HCT116 (cell line): Measurements from ENCODE around the gene GAPDH. TPM values are rescaled to one million over a fixed set of nuclear protein-coding genes. Genes with fewer than 3 reads are reported as not detected.
A peak's percentile ranks its signal among the peaks of the same experiment; 100 is the strongest.

ENCODE experiments used
- ATAC-seq: fragments of 200-7000 bp; cut with Tn5 transposase; 2 replicates; pipeline ENCODE4 v1.9.1; 2020; ENCODE audit warnings: mild to moderate bottlenecking, moderate library complexity
- BruUV-seq: library from RNA; stranded (reverse); fragments of 400-500 nt; replicated peaks from 2 replicates; lab custom pipeline; 2021; lab: Mats Ljungman, UMichigan
- CTCF ChIA-PET: fragments of 300-600 bp; sonication (Branson Sonifier 250); formaldehyde crosslinking; loops from one replicate; lab custom pipeline; 2021; ENCODE audit warnings: antibody characterized with exemption; lab: Charles Lee
- POLR2A ChIA-PET: fragments of 300-600, 350-600 bp; sonication (Branson Sonifier 250); formaldehyde crosslinking; loops from one replicate; lab custom pipeline; 2021; ENCODE audit warnings: antibody characterized with exemption; lab: Charles Lee
- RAD21 ChIA-PET, 2 experiments: fragments of 300-600 bp; sonication (Branson Sonifier 250); formaldehyde crosslinking; loops; one replicate each; lab custom pipeline; 2023; ENCODE audit warnings: low total read pairs in 2 of 2; ENCODE audit not compliant: uncharacterized antibody in 2 of 2, unreplicated experiment in 2 of 2, low non-redundant PET in 1 of 2; lab: Charles Lee
- DNase-seq: peaks from one replicate; pipeline ENCODE4 v3.0.0-alpha.2; 2010; ENCODE audit warnings: low read depth, low spot score
- H2AFZ ChIP-seq: fragments of 200-600 bp; shearing (Covaris generic), sonication (generic); 2 replicates; pipeline ENCODE4 v1.6.1; 2017; ENCODE audit warnings: low read depth, mixed run types, mixed read lengths, antibody characterized with exemption, low read length; ENCODE audit not compliant: poor library complexity, severe bottlenecking
- H3K27ac ChIP-seq: 2 replicates; pipeline ENCODE4 v1.5.1; 2012; ENCODE audit warnings: low read depth, low read length
- H3K27me3 ChIP-seq: fragments of 200-600 bp; sonication (generic); 2 replicates; pipeline ENCODE4 v1.6.1; 2016; ENCODE audit warnings: mixed run types, low read length, mixed read lengths; ENCODE audit not compliant: insufficient read depth
- H3K36me3 ChIP-seq, 2 experiments: fragments of 200-500 bp in 1 of 2; fragments of 200-600 bp in 1 of 2; sonication (Bioruptor generic) in 1 of 2; sonication (generic) in 1 of 2; 2 replicates each; pipeline versions ENCODE4 v1.5.1 to v1.6.1; 2014 to 2016; ENCODE audit warnings: low read length in 2 of 2, inconsistent platforms in 1 of 2, mixed read lengths in 1 of 2, mixed run types in 1 of 2; ENCODE audit not compliant: insufficient read depth in 2 of 2, control insufficient read depth in 1 of 2
- H3K4me1 ChIP-seq, 2 experiments: fragments of 200-600 bp in 1 of 2; sonication (generic) in 1 of 2; 2 replicates each; pipeline versions ENCODE4 v1.5.1 to v1.6.1; 2012 to 2017; ENCODE audit warnings: low read length in 2 of 2, inconsistent platforms in 1 of 2, mild to moderate bottlenecking in 1 of 2, mixed read lengths in 1 of 2, mixed run types in 1 of 2, moderate library complexity in 1 of 2; ENCODE audit not compliant: insufficient read depth in 2 of 2, control insufficient read depth in 1 of 2
- H3K4me2 ChIP-seq: fragments of 200-600 bp; sonication (generic); 2 replicates; pipeline ENCODE4 v1.6.1; 2017; ENCODE audit warnings: mixed run types, low read length, mixed read lengths
- H3K4me3 ChIP-seq, 2 experiments: fragments of 200-600 bp in 1 of 2; sonication (generic) in 1 of 2; replicated peaks in 1 of 2; 2 replicates each; pipeline ENCODE4 v1.5.1; 2011 to 2016; ENCODE audit warnings: low read length in 2 of 2, control low read depth in 1 of 2, low read depth in 1 of 2, mild to moderate bottlenecking in 1 of 2, mixed read lengths in 1 of 2, mixed run types in 1 of 2
- H3K79me2 ChIP-seq: fragments of 200-600 bp; sonication (generic); 2 replicates; pipeline ENCODE4 v1.6.1; 2017; ENCODE audit warnings: mild to moderate bottlenecking, mixed run types, low read length, moderate library complexity, mixed read lengths; ENCODE audit not compliant: insufficient read depth
- H3K9ac ChIP-seq: fragments of 200-600 bp; sonication (generic); 2 replicates; pipeline ENCODE4 v1.6.1; 2016; ENCODE audit warnings: low read length, mixed read lengths
- H3K9me2 ChIP-seq: fragments of 200-600 bp; sonication (generic), shearing (Covaris generic); 2 replicates; pipeline ENCODE4 v1.6.1; 2017; ENCODE audit warnings: mixed run types, mild to moderate bottlenecking, moderate library complexity; ENCODE audit not compliant: insufficient read depth
- H3K9me3 ChIP-seq, 2 experiments: fragments of 200-500 bp in 1 of 2; fragments of 200-600 bp in 1 of 2; sonication (Bioruptor generic) in 1 of 2; sonication (generic) in 1 of 2; 2 replicates each; pipeline ENCODE4 v1.6.1; 2014 to 2017; ENCODE audit warnings: low read length in 2 of 2, mixed read lengths in 2 of 2, inconsistent platforms in 1 of 2, low read depth in 1 of 2, mild to moderate bottlenecking in 1 of 2, mixed run types in 1 of 2, moderate library complexity in 1 of 2; ENCODE audit not compliant: control insufficient read depth in 1 of 2, insufficient read depth in 1 of 2
- H4K20me1 ChIP-seq: fragments of 200-600 bp; sonication (generic), shearing (Covaris generic); 2 replicates; pipeline ENCODE4 v1.6.1; 2017; ENCODE audit warnings: mixed run types, mild to moderate bottlenecking, moderate library complexity; ENCODE audit not compliant: insufficient read depth
- CBX3 ChIP-seq: IDR thresholded peaks from 2 replicates; pipeline ENCODE4 v1.6.1; 2012; ENCODE audit warnings: low read depth
- CEBPB ChIP-seq: IDR thresholded peaks from 2 replicates; pipeline ENCODE4 v1.6.1; 2012; ENCODE audit warnings: low read depth
- CTCF ChIP-seq, 3 experiments: fragments of 200-600 bp in 1 of 3; sonication (generic) in 1 of 3; IDR thresholded peaks in 2 of 3; conservative IDR thresholded peaks in 1 of 3; 2 replicates each; pipeline ENCODE4 v1.5.1; 2012 to 2017; ENCODE audit warnings: low read depth in 2 of 3, low read length in 2 of 3, antibody characterized with exemption in 1 of 3, borderline replicate concordance in 1 of 3, control low read depth in 1 of 3, mild to moderate bottlenecking in 1 of 3, mixed read lengths in 1 of 3, mixed run types in 1 of 3, moderate library complexity in 1 of 3; ENCODE audit not compliant: insufficient read depth in 1 of 3
- EGR1 ChIP-seq: IDR thresholded peaks from 2 replicates; pipeline ENCODE4 v1.6.1; 2012; ENCODE audit warnings: low read depth
- ELF1 ChIP-seq: IDR thresholded peaks from 2 replicates; pipeline ENCODE4 v1.6.1; 2012; ENCODE audit warnings: low read depth, borderline replicate concordance
- EZH2 ChIP-seq: fragments of 200-600 bp; sonication (generic); IDR thresholded peaks from 2 replicates; pipeline ENCODE4 v1.6.1; 2017; ENCODE audit warnings: antibody characterized with exemption, mixed run types
- EZH2phosphoT487 ChIP-seq: fragments of 200-600 bp; IDR thresholded peaks from 2 replicates; pipeline ENCODE4 v1.6.1; 2018; ENCODE audit warnings: antibody characterized with exemption, borderline replicate concordance
- FOSL1 ChIP-seq: IDR thresholded peaks from 2 replicates; pipeline ENCODE4 v1.6.1; 2012; ENCODE audit warnings: low read depth
- JUND ChIP-seq: IDR thresholded peaks from 2 replicates; pipeline ENCODE4 v1.6.1; 2012
- MAX ChIP-seq: IDR thresholded peaks from 2 replicates; pipeline ENCODE4 v1.6.1; 2012
- POLR2A ChIP-seq: IDR thresholded peaks from 2 replicates; pipeline ENCODE4 v1.7.0; 2011; ENCODE audit warnings: borderline replicate concordance; ENCODE audit not compliant: insufficient read depth, insufficient read length; ENCODE audit errors: extremely low read depth
- POLR2AphosphoS5 ChIP-seq: IDR thresholded peaks from 2 replicates; pipeline ENCODE4 v1.6.1; 2011; ENCODE audit warnings: mild to moderate bottlenecking, low read depth, low read length, moderate library complexity
- RAD21 ChIP-seq: IDR thresholded peaks from 2 replicates; pipeline ENCODE4 v1.6.1; 2012; ENCODE audit warnings: low read depth, mild to moderate bottlenecking
- SIN3A ChIP-seq: IDR thresholded peaks from 2 replicates; pipeline ENCODE4 v1.6.1; 2012; ENCODE audit warnings: low read depth
- ZFX ChIP-seq: fragments of 450-650 bp; IDR thresholded peaks from 2 replicates; pipeline ENCODE4 v1.6.1; 2017
- ZNF274 ChIP-seq: fragments of 200-500 bp; sonication (Bioruptor generic); IDR thresholded peaks from 2 replicates; pipeline ENCODE4 v1.6.1; 2014; ENCODE audit warnings: mild to moderate bottlenecking, low read depth, low read length, inconsistent platforms
- intact Hi-C: fragments of 100-400 bp; cut with micrococcal nuclease; formaldehyde crosslinking; loops from 2 replicates; pipeline ENCODE4 v1.10.0; 2022
- total RNA-seq: library from RNA; stranded (reverse); gene quantifications from one replicate; pipeline ENCODE4 v1.2.1, GENCODE V29; 2021; ENCODE audit not compliant: unreplicated experiment
- TF ChIP-seq, protein P1 (sequence below): IDR thresholded peaks from 2 replicates; pipeline ENCODE4 v1.6.1; 2012

GAPDH gene
- total RNA-seq, 1 experiment from 2014 or later = 5,901 TPM

DNA sequence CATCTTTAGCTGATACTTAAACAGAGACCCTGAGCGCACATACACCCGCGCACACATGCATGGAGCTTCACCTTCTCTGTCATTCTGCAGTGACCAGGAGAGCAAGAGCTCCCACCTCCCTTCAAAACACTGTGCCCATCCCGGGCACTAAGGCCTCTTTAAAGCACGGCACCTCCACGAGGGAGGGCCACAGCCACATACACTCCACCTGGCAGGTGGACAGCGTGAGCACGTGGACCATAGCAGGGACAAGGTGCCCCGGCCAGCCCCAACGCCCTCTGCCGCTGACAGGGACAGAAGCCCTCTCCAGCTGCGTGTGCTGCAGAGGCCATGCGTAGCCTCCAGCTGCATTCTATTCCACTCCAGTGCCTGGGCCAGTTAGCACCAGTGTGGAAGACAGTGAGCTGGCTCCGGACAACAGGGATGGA is 5.4 kb downstream of the GAPDH start:
- Histone ChIP-seq H4K20me1 (peaks cover 23% of the 10 kb centered on the region; the same call in 1 of the 2 replicates), H3K9me3 (no peaks in the 10 kb centered on the region), H3K27ac (peak overlapping the region; percentile 84), H3K36me3 (peaks cover 20 to 32% of the 10 kb centered on the region in 2 experiments; a peak in 3 of 4 replicates), H2AFZ (no peak overlapping the region), H3K9me2 (no peaks in the 10 kb centered on the region), H3K4me3 (peak overlapping the region; percentile 31 to 58), H3K27me3 (no peaks in the 10 kb centered on the region), H3K79me2 (peaks cover 29% of the 10 kb centered on the region)
- ChIA-PET POLR2A (interaction anchor here (0.7 to 7.0 kb wide), 6 partner anchors 10 to 196 kb away, joined by 3 to 84 read pairs (median 4); partner anchors contain the start of gene VAMP1), RAD21 (no interaction called here)
- DNase-seq (no peak), ATAC-seq (peak; percentile 13)
- intact Hi-C loops = loop anchor here (10.0 kb wide), 1 partner anchor 205 kb away; no protein-coding TSS in a partner anchor
- no TSS peak for BruUV-seq
- TF ChIP-seq ZNF274 (no peak), JUND (no peak), ZFX (no peak), FOSL1 (no peak), EZH2phosphoT487 (no peak), CTCF (IDR thresholded peaks at IDR 0.05 in 2 of 3, conservative IDR thresholded peaks at IDR 0.05 in 1 of 3; ENCODE audit: borderline replicate concordance in 1 of 3, insufficient read depth in 1 of 3, low read depth in 2 of 3, low read length in 2 of 3) (no peak), POLR2A (no peak), POLR2AphosphoS5 (no peak), ELF1 (no peak), EZH2 (no peak), MAX (no peak), RAD21 (no peak), SIN3A (no peak), EGR1 (no peak), CBX3 (no peak), CEBPB (no peak)
- TF ChIP-seq, protein P1, sequence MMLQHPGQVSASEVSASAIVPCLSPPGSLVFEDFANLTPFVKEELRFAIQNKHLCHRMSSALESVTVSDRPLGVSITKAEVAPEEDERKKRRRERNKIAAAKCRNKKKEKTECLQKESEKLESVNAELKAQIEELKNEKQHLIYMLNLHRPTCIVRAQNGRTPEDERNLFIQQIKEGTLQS = no peak
- TF ChIP-seq, all 23 proteins: peak for 0
- CTCF ChIA-PET = interaction anchor here (0.6 to 2.6 kb wide), 12 partner anchors 7 to 344 kb away, joined by 3 to 10 read pairs (median 4); partner anchors contain the start of gene NOP2
- H3K4me1 ChIP-seq = peaks cover 20 to 64% of the 10 kb centered on the region in 2 experiments
- H3K4me2 ChIP-seq = peak overlapping the region; percentile 94
- peak overlapping the region; percentile 52 for H3K9ac ChIP-seq
